Epithelial cell of proximal tubule (primary cell): ENCODE measurements around the gene TCEANC2. TPM values are rescaled to one million over a fixed set of nuclear protein-coding genes. Genes with fewer than 3 reads are reported as not detected.

Experiments
- DNase-seq: peaks from one replicate; pipeline ENCODE4 v3.0.0-alpha.2; 2011; ENCODE audit warnings: low read depth
- H3K4me3 ChIP-seq: 2 replicates; pipeline ENCODE4 v1.5.1; 2011; ENCODE audit warnings: low read depth, mild to moderate bottlenecking, low read length
- total RNA-seq: library from RNA; depleted of rRNA; stranded (reverse); fragments of >200 nt; gene quantifications from 2 replicates; pipeline ENCODE4 v1.2.3, GENCODE V29; 2015
- TF ChIP-seq, protein P1 (sequence below): conservative IDR thresholded peaks from 2 replicates; pipeline ENCODE4 v1.5.1; 2012; ENCODE audit warnings: low read depth, mild to moderate bottlenecking, low read length

The TCEANC2 gene
- total RNA-seq, 1 donor from 2014 or later: 1.9 TPM

DNA sequence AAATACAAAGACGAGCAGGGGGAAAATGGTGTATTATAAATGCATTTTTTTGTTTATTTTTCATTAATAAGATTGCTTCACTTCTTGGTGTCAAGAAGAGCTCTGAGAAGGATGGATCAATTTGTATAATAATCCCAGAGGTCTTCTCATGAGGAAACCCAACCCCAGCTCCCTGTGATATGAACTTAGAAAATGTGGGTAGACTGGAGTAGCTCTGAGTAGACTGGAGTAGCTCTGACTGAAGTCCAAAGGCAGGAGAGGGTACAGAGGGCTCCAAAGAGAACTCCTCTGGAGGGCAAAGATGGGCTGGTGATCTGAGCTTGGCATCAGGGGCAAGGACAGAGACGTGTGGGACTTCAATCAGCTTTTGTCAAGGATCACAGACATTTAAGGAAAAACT, 78.0 kb downstream of the TCEANC2 start:
- no peak overlapping the region for H3K4me3 ChIP-seq
- TF ChIP-seq, protein P1, sequence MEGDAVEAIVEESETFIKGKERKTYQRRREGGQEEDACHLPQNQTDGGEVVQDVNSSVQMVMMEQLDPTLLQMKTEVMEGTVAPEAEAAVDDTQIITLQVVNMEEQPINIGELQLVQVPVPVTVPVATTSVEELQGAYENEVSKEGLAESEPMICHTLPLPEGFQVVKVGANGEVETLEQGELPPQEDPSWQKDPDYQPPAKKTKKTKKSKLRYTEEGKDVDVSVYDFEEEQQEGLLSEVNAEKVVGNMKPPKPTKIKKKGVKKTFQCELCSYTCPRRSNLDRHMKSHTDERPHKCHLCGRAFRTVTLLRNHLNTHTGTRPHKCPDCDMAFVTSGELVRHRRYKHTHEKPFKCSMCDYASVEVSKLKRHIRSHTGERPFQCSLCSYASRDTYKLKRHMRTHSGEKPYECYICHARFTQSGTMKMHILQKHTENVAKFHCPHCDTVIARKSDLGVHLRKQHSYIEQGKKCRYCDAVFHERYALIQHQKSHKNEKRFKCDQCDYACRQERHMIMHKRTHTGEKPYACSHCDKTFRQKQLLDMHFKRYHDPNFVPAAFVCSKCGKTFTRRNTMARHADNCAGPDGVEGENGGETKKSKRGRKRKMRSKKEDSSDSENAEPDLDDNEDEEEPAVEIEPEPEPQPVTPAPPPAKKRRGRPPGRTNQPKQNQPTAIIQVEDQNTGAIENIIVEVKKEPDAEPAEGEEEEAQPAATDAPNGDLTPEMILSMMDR: no peak
- no peak for DNase-seq

DNA sequence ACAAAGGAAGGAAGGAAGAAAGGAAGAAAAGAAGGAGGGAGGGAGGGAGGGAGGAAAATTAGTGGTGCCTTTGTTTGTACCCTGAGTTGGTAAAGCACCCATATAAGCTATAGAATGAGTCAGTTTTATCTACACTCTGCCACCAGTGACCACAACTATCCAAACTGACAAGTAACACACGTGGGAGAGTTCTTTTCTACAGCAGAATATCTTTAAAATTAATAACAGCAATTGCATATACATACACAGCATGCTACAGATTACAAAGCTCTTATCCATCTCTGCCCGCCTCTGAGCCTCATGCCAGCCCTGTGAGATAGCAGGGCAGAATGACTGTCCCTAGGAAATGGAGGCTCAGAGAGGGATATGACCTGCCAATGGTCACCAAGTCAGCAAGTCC, 79.1 kb downstream of the TCEANC2 start:
- TF ChIP-seq, protein P1: no peak
- H3K4me3 ChIP-seq: no peak overlapping the region
- DNase-seq: no peak

DNA sequence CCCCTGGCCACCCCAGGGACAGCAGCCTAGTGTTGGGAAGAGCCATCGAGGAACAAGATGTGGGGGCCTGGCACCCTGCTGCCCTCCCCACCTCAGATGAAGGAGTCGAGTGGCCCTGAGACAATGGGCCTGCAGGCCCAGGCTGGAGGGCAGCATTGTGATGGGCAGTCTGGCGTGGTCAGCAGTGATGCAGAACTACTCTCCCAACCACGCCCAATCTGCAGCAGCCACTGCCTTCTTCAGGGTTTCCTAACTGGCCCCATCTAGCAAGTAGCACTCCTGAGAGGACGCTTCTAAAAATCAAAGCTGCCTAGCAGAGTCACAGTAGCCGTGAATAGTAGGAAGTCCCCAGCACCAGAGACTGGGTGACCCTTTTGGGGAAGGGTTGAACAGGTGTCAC, 80.9 kb downstream of the TCEANC2 start:
- H3K4me3 ChIP-seq: no peak overlapping the region
- no peak for DNase-seq
- TF ChIP-seq, protein P1: no peak

DNA sequence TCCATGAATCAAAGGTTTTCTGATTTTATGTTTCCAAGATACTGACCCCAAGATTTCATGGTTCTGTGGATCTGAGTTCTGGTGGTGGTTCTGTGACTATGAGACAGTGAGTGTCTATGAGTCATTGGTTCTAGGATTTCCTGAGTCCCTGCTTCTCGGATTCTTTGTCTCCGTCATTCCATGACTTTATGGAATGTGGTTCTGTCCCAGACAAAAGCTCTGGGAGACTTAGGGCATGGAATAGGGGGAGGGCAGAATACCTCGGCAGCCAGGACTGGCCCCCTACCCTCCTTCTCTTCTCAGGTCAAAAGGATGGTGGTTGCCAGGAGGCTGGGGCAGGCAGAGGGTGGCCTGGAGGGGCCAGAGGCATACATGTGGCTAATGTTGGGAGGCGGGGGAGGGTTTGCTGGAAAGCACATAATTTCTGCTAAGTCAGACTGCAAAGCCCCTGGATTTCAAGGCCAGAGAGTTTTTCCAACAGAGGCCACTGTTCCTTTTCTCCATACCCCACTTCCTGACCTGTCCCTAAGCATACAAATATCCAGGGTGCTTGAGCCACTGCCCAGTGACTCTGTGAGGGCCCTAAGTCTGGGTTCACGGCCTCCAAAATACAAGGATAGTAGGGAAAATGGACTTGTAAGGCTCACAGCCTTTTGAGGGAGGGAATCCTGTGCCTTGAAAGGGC, 82.2 kb downstream of the TCEANC2 start:
- TF ChIP-seq, protein P1: no peak
- H3K4me3 ChIP-seq: no peak overlapping the region
- no peak for DNase-seq

DNA sequence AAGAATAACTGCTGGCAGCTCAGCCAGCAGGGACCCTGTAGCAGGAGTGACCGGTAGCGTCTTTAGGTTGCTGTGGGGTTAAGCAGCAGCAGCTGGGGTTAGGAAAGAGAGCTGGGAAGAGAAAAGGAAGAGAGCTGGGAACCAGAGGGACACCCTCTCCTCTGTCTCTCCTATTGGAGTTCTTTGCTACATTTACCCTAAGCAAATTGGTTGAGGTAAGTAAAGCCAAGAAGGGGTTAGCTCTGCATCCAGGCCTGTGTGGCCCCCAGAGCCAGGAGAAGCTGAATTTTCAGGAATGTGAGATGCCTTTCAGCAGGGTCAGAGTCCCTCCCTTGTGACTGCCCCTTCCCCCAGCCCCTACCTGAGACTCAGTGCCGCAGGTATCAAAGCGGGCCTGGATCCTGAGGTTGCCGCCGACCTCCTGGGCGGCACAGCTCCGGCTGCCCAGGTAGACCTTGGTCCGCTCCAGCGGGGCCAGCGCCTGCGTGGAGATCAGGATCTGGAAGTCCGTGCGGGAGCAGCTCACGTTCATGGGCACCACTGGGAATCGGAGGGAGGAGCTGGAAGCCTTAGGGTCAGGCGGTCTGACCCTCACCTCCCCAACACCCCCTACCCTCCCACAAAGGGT, 83.0 kb downstream of the TCEANC2 start:
- DNase-seq: no peak
- TF ChIP-seq, protein P1: no peak
- H3K4me3 ChIP-seq: no peak overlapping the region

DNA sequence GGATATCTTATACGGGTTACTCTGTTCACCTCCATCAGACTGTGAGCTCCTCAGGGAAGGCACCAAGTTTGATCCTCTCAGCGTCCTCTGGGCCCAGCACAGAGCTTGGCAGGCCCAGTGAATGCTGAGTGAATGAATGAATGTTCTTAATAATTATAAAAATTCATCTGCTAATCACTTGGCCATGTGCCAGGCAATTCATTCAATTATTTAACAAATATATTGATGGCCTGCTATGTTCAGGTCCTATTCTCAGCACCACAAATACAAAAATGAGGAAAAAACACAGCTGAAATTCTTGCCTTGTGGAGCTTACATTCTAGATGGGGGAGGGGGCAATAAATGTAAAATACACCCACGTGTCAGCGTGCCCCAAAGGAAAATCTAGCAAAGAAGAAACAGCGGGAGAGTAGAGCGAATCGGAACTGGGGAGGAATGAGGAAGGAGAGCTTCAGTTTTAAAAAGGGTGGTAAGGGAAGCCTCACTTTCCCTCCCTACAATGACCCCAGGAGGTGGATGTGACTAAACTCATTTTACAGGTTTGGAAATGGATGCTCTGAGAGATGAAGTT, 83.6 kb downstream of the TCEANC2 start:
- H3K4me3 ChIP-seq: no peak overlapping the region
- no peak for DNase-seq
- TF ChIP-seq, protein P1: no peak
